HepG2 (cell line): ENCODE results near the gene CAD. TPM values are rescaled to one million over a fixed set of nuclear protein-coding genes. Genes with fewer than 3 reads are reported as not detected.
A peak's percentile ranks its signal among the peaks of the same experiment; 100 is the strongest.

ENCODE experiments used
- ARID2 ChIP-seq: sonication (generic); formaldehyde crosslinking; IDR thresholded peaks from 2 replicates; pipeline ENCODE4 v1.8.1; 2022; ENCODE audit warnings: mild to moderate bottlenecking, missing genetic modification reagents, borderline replicate concordance
- CHCHD3 ChIP-seq: sonication (generic); formaldehyde crosslinking; IDR thresholded peaks from 2 replicates; pipeline ENCODE4 v1.8.0; 2022; ENCODE audit warnings: mild to moderate bottlenecking, missing genetic modification reagents, moderate library complexity
- FOXC1 ChIP-seq: sonication (generic); formaldehyde crosslinking; IDR thresholded peaks from 2 replicates; pipeline ENCODE4 v1.8.0; 2022; ENCODE audit warnings: mild to moderate bottlenecking, missing genetic modification reagents, borderline replicate concordance
- MATR3 ChIP-seq: sonication (generic); formaldehyde crosslinking; IDR thresholded peaks from 2 replicates; pipeline ENCODE4 v1.4.0; 2020; ENCODE audit warnings: missing genetic modification reagents
- MBNL3 ChIP-seq: fragments of 250-450 bp; sonication (Bioruptor Pico); conservative IDR thresholded peaks from 2 replicates; pipeline ENCODE4 v1.8.0; 2022; ENCODE audit warnings: mild to moderate bottlenecking, inconsistent platforms
- RBM39 ChIP-seq: fragments of 200-400 bp; formaldehyde crosslinking; IDR thresholded peaks from one replicate; pipeline ENCODE4 v1.6.1; 2018; ENCODE audit warnings: antibody characterized with exemption, mild to moderate bottlenecking, low read depth, low read length; ENCODE audit not compliant: poor library complexity, severe bottlenecking
- SIN3B ChIP-seq: fragments of 150-350 bp; IDR thresholded peaks from 2 replicates; pipeline ENCODE4 v1.6.1; 2014; ENCODE audit warnings: low read length
- SRSF9 ChIP-seq: fragments of 200-400 bp; formaldehyde crosslinking; IDR thresholded peaks from 2 replicates; pipeline ENCODE4 v1.6.1; 2018; ENCODE audit warnings: borderline replicate concordance, mild to moderate bottlenecking, low read depth, low read length; ENCODE audit not compliant: insufficient read depth, poor library complexity, severe bottlenecking
- TGIF2 ChIP-seq: IDR thresholded peaks from 2 replicates; pipeline ENCODE4 v1.6.1; 2016; ENCODE audit warnings: control low read depth, missing compliant biosample characterization
- ZMAT3 ChIP-seq: sonication (generic); formaldehyde crosslinking; conservative IDR thresholded peaks from 2 replicates; pipeline ENCODE4 v1.7.0; 2021; ENCODE audit warnings: missing genetic modification reagents
- ZNF251 ChIP-seq: sonication (generic); formaldehyde crosslinking; IDR thresholded peaks from 2 replicates; pipeline ENCODE4 v1.9.0; 2021; ENCODE audit warnings: mild to moderate bottlenecking, missing genetic modification reagents
- ZNF550 ChIP-seq: sonication (generic); formaldehyde crosslinking; IDR thresholded peaks from 2 replicates; pipeline ENCODE4 v1.4.0; 2020; ENCODE audit warnings: mild to moderate bottlenecking, missing genetic modification reagents, borderline replicate concordance
- ZNF670 ChIP-seq: sonication (generic); formaldehyde crosslinking; IDR thresholded peaks from 2 replicates; pipeline ENCODE4 v1.8.0; 2022; ENCODE audit warnings: mild to moderate bottlenecking, missing genetic modification reagents, borderline replicate concordance
- ZNF737 ChIP-seq: sonication (generic); formaldehyde crosslinking; IDR thresholded peaks from 2 replicates; pipeline ENCODE4 v1.5.0; 2020; ENCODE audit warnings: missing genetic modification reagents, mild to moderate bottlenecking, borderline replicate concordance
- ZNF790 ChIP-seq: sonication (generic); formaldehyde crosslinking; IDR thresholded peaks from 2 replicates; pipeline ENCODE4 v1.8.0; 2022; ENCODE audit warnings: missing genetic modification reagents, mild to moderate bottlenecking, borderline replicate concordance
- ZSCAN30 ChIP-seq: sonication (generic); formaldehyde crosslinking; IDR thresholded peaks from 2 replicates; pipeline ENCODE4 v1.5.0; 2020; ENCODE audit warnings: mild to moderate bottlenecking, missing genetic modification reagents
- polyA plus RNA-seq, 8 experiments: library from polyadenylated mRNA; depleted of rRNA in 3 of 8; stranded (reverse) in 7 of 8; unstranded in 1 of 8; fragments of >200 nt; fragmentation: Illumina TruSeq in 4 of 8; extraction: Trizol in 4 of 8; gene quantifications; 2 replicates each; pipeline versions ENCODE4 v1.2.1 to v1.2.3, GENCODE V29; 2011 to 2016; ENCODE audit warnings: low read depth in 4 of 8, missing spikeins in 1 of 8, mixed read lengths in 1 of 8; ENCODE audit not compliant: insufficient read depth in 1 of 8
- total RNA-seq, 5 experiments: library from RNA; depleted of rRNA; stranded (reverse); fragments of >200 nt; fragmentation: Illumina TruSeq; extraction: Trizol; gene quantifications; 2 replicates each; pipeline ENCODE4 v1.2.3, GENCODE V29; 2016; ENCODE audit warnings: low read depth in 1 of 5
- TF ChIP-seq, protein P1 (sequence below): sonication (generic); formaldehyde crosslinking; IDR thresholded peaks from 2 replicates; pipeline ENCODE4 v1.4.0; 2020; ENCODE audit warnings: missing genetic modification reagents
- TF ChIP-seq, protein P2 (sequence below): sonication (generic); formaldehyde crosslinking; IDR thresholded peaks from 2 replicates; pipeline ENCODE4 v1.9.0; 2021; ENCODE audit warnings: mild to moderate bottlenecking, missing genetic modification reagents
- TF ChIP-seq, protein P3 (sequence below): sonication (generic); formaldehyde crosslinking; conservative IDR thresholded peaks from 2 replicates; pipeline ENCODE4 v1.8.1; 2023; ENCODE audit warnings: missing genetic modification reagents

The CAD gene
- total and polyA plus RNA-seq, 2 of the 13 experiments (the other 11 are each of a cell fraction or from before 2014, with no cell fraction given), result 21.7 to 37.0 TPM

DNA sequence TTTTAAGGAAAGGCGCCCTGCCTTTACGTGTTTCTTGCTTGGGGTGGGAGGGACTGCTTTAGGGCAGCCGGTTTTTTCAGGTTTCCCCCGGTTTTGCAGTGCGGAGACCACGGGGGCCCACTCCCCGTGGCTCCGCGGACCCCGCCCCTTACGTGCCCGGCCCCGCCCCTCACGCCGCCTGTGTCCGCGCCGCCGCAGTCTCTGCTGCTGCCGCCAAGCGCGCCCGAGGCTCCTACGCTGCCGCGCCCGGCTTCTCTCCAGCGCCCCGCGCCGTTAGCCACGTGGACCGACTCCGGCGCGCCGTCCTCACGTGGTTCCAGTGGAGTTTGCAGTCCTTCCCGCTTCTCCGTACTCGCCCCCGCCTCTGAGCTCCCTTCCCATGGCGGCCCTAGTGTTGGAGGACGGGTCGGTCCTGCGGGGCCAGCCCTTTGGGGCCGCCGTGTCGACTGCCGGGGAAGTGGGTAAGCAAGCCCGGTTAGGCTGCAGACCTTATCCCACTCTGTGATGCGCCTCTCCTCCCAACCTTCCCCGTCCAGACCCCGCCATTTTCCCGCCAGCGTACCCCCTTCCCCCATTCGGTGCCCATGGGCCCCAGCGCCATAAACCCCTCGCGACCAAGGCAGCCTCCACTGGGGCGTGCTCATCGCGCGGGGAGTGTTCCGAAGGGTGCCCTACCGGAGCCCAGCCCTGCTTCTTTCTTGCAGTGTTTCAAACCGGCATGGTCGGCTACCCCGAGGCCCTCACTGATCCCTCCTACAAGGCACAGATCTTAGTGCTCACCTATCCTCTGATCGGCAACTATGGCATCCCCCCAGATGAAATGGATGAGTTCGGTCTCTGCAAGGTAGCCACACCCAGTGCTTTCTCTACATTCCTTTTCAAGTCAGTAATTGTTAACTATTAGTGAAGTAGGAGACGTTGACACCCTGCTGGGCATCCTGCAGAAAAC lies at the start of gene CAD (continued):
- TF ChIP-seq, protein P1, sequence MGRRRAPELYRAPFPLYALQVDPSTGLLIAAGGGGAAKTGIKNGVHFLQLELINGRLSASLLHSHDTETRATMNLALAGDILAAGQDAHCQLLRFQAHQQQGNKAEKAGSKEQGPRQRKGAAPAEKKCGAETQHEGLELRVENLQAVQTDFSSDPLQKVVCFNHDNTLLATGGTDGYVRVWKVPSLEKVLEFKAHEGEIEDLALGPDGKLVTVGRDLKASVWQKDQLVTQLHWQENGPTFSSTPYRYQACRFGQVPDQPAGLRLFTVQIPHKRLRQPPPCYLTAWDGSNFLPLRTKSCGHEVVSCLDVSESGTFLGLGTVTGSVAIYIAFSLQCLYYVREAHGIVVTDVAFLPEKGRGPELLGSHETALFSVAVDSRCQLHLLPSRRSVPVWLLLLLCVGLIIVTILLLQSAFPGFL (CRISPR knock-in tag), result no peak
- TF ChIP-seq ARID2 (CRISPR knock-in tag), result no peak
- TF ChIP-seq RBM39, result no peak
- no peak for TF ChIP-seq ZNF550 (CRISPR knock-in tag)
- TF ChIP-seq ZMAT3, result peak; percentile 70; the same call in 1 of the 2 replicates
- TF ChIP-seq ZSCAN30 (CRISPR knock-in tag), result no peak
- no peak for TF ChIP-seq MATR3 (CRISPR knock-in tag)
- TF ChIP-seq CHCHD3 (CRISPR knock-in tag), result no peak
- peak; percentile 44; the same call in 1 of the 2 replicates for TF ChIP-seq FOXC1 (CRISPR knock-in tag)
- no peak for TF ChIP-seq MBNL3 (CRISPR knock-in tag)
- peak; percentile 78; the same call in 1 of the 2 replicates for TF ChIP-seq TGIF2 (CRISPR knock-in tag)
- no peak for TF ChIP-seq ZNF251
- TF ChIP-seq ZNF737, result no peak
- TF ChIP-seq, protein P2, sequence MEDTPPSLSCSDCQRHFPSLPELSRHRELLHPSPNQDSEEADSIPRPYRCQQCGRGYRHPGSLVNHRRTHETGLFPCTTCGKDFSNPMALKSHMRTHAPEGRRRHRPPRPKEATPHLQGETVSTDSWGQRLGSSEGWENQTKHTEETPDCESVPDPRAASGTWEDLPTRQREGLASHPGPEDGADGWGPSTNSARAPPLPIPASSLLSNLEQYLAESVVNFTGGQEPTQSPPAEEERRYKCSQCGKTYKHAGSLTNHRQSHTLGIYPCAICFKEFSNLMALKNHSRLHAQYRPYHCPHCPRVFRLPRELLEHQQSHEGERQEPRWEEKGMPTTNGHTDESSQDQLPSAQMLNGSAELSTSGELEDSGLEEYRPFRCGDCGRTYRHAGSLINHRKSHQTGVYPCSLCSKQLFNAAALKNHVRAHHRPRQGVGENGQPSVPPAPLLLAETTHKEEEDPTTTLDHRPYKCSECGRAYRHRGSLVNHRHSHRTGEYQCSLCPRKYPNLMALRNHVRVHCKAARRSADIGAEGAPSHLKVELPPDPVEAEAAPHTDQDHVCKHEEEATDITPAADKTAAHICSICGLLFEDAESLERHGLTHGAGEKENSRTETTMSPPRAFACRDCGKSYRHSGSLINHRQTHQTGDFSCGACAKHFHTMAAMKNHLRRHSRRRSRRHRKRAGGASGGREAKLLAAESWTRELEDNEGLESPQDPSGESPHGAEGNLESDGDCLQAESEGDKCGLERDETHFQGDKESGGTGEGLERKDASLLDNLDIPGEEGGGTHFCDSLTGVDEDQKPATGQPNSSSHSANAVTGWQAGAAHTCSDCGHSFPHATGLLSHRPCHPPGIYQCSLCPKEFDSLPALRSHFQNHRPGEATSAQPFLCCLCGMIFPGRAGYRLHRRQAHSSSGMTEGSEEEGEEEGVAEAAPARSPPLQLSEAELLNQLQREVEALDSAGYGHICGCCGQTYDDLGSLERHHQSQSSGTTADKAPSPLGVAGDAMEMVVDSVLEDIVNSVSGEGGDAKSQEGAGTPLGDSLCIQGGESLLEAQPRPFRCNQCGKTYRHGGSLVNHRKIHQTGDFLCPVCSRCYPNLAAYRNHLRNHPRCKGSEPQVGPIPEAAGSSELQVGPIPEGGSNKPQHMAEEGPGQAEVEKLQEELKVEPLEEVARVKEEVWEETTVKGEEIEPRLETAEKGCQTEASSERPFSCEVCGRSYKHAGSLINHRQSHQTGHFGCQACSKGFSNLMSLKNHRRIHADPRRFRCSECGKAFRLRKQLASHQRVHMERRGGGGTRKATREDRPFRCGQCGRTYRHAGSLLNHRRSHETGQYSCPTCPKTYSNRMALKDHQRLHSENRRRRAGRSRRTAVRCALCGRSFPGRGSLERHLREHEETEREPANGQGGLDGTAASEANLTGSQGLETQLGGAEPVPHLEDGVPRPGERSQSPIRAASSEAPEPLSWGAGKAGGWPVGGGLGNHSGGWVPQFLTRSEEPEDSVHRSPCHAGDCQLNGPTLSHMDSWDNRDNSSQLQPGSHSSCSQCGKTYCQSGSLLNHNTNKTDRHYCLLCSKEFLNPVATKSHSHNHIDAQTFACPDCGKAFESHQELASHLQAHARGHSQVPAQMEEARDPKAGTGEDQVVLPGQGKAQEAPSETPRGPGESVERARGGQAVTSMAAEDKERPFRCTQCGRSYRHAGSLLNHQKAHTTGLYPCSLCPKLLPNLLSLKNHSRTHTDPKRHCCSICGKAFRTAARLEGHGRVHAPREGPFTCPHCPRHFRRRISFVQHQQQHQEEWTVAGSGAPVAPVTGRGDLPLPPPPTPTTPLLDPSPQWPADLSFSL (CRISPR knock-in tag), result no peak
- TF ChIP-seq ZNF790 (CRISPR knock-in tag), result no peak
- TF ChIP-seq SIN3B, result no peak
- no peak for TF ChIP-seq SRSF9
- TF ChIP-seq ZNF670 (CRISPR knock-in tag), result no peak
- TF ChIP-seq, protein P3, sequence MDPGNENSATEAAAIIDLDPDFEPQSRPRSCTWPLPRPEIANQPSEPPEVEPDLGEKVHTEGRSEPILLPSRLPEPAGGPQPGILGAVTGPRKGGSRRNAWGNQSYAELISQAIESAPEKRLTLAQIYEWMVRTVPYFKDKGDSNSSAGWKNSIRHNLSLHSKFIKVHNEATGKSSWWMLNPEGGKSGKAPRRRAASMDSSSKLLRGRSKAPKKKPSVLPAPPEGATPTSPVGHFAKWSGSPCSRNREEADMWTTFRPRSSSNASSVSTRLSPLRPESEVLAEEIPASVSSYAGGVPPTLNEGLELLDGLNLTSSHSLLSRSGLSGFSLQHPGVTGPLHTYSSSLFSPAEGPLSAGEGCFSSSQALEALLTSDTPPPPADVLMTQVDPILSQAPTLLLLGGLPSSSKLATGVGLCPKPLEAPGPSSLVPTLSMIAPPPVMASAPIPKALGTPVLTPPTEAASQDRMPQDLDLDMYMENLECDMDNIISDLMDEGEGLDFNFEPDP, result no peak
